HepG2 (cell line): ENCODE measurements around the gene ZCRB1. TPM values are rescaled to one million over a fixed set of nuclear protein-coding genes. Genes with fewer than 3 reads are reported as not detected.

Experiments used
- ATAC-seq: fragments of 200-7000 bp; cut with Tn5 transposase; 3 replicates; pipeline ENCODE4 v1.9.1; 2020; ENCODE audit warnings: mild to moderate bottlenecking, moderate library complexity
- BruUV-seq: library from RNA; stranded (reverse); fragments of 400-500 nt; replicated peaks from 2 replicates; lab custom pipeline; 2021; lab: Mats Ljungman, UMichigan
- CTCF ChIA-PET: fragments of 300-600 bp; formaldehyde crosslinking; extraction: SDS; loops from one replicate; lab custom pipeline; 2021; ENCODE audit warnings: low total read pairs, inconsistent platforms, low intra/inter-chr PET ratio; lab: Yijun Ruan, JAX
- POLR2A ChIA-PET: fragments of 350-600 bp; sonication (Branson Sonifier 250); formaldehyde crosslinking; loops from one replicate; lab custom pipeline; 2020; ENCODE audit warnings: antibody characterized with exemption, inconsistent platforms; lab: Yijun Ruan, JAX
- DNase-seq: peaks from one replicate; pipeline ENCODE4 v3.0.0-alpha.2; 2015; ENCODE audit warnings: low spot score
- FAIRE-seq: peaks from 3 replicates; lab custom pipeline; 2011; peaks lifted over from hg19 to GRCh38; lab: Jason Lieb, UNC
- H2AFZ ChIP-seq: one replicate; pipeline ENCODE4 v1.6.1; 2011; ENCODE audit warnings: low read length, inconsistent platforms
- H3K27ac ChIP-seq: fragments of 300-600 bp; 3 replicates; pipeline ENCODE4 v1.8.0; 2011; ENCODE audit warnings: mixed run types, mild to moderate bottlenecking, mixed read lengths, low read length, inconsistent platforms; ENCODE audit not compliant: insufficient read depth; ENCODE audit errors: extremely low read length
- H3K27me3 ChIP-seq, 2 experiments: fragments of 200-600 bp in 1 of 2; 2 replicates in 1 of 2; 3 replicates in 1 of 2; pipeline versions ENCODE4 v1.6.0 to v1.8.0; 2011; ENCODE audit warnings: low read length in 2 of 2, mild to moderate bottlenecking in 2 of 2, moderate library complexity in 2 of 2, inconsistent platforms in 1 of 2; ENCODE audit not compliant: insufficient read depth in 2 of 2, control insufficient read depth in 1 of 2
- H3K36me3 ChIP-seq, 2 experiments: fragments of 200-600 bp in 1 of 2; replicated peaks in 1 of 2; 2 replicates in 1 of 2; 3 replicates in 1 of 2; pipeline versions ENCODE4 v1.5.1 to v1.8.0; 2011; ENCODE audit warnings: low read length in 2 of 2, inconsistent platforms in 1 of 2; ENCODE audit not compliant: insufficient read depth in 2 of 2, control insufficient read depth in 1 of 2
- H3K4me1 ChIP-seq: 2 replicates; pipeline ENCODE4 v1.5.1; 2012; ENCODE audit warnings: low read length, inconsistent platforms; ENCODE audit not compliant: insufficient read depth
- H3K4me2 ChIP-seq: 2 replicates; pipeline ENCODE4 v1.6.0; 2011; ENCODE audit warnings: low read depth, low read length, inconsistent platforms
- H3K4me3 ChIP-seq, 3 experiments: fragments of 200-600 bp in 1 of 3; sonication (generic), shearing (Covaris generic) in 1 of 3; replicated peaks in 1 of 3; 2 replicates each; pipeline ENCODE4 v1.5.1; 2011 to 2016; ENCODE audit warnings: low read length in 3 of 3, inconsistent platforms in 2 of 3, low read depth in 2 of 3, mild to moderate bottlenecking in 2 of 3, control low read depth in 1 of 3, mixed read lengths in 1 of 3; ENCODE audit not compliant: insufficient read depth in 1 of 3
- H3K79me2 ChIP-seq: one replicate; pipeline ENCODE4 v1.6.1; 2011; ENCODE audit warnings: low read length, inconsistent platforms; ENCODE audit not compliant: insufficient read depth
- H3K9ac ChIP-seq: 2 replicates; pipeline ENCODE4 v1.6.0; 2011; ENCODE audit warnings: mild to moderate bottlenecking, low read depth, low read length, inconsistent platforms; ENCODE audit not compliant: insufficient read depth
- H3K9me3 ChIP-seq: 2 replicates; pipeline ENCODE4 v1.5.1; 2012; ENCODE audit warnings: mild to moderate bottlenecking, low read length
- H4K20me1 ChIP-seq: 2 replicates; pipeline ENCODE4 v1.6.0; 2011; ENCODE audit warnings: inconsistent platforms, mild to moderate bottlenecking, low read length, moderate library complexity; ENCODE audit not compliant: insufficient read depth
- ATF3 ChIP-seq: sonication (generic); formaldehyde crosslinking; IDR thresholded peaks from 2 replicates; pipeline ENCODE4 v1.4.0; 2020; ENCODE audit warnings: missing genetic modification reagents
- HMGXB4 ChIP-seq, 2 experiments: sonication (generic) in 1 of 2; formaldehyde crosslinking in 1 of 2; IDR thresholded peaks; 2 replicates each; pipeline versions ENCODE4 v1.4.0 to v1.6.1; 2018 to 2020; ENCODE audit warnings: missing genetic modification reagents in 2 of 2, borderline replicate concordance in 1 of 2, low read depth in 1 of 2, mild to moderate bottlenecking in 1 of 2, missing biosample characterization in 1 of 2
- MAFG ChIP-seq: sonication (generic); formaldehyde crosslinking; IDR thresholded peaks from 2 replicates; pipeline ENCODE4 v1.5.1; 2020; ENCODE audit warnings: mild to moderate bottlenecking, missing genetic modification reagents
- NR3C1 ChIP-seq: sonication (generic); formaldehyde crosslinking; IDR thresholded peaks from 2 replicates; pipeline ENCODE4 v1.4.0; 2020; ENCODE audit warnings: missing genetic modification reagents
- SUZ12 ChIP-seq: fragments of 150-350 bp; IDR thresholded peaks from 2 replicates; pipeline ENCODE4 v1.6.1; 2014; ENCODE audit warnings: low read depth, low read length
- TSC22D2 ChIP-seq: sonication (generic); formaldehyde crosslinking; IDR thresholded peaks from 2 replicates; pipeline ENCODE4 v1.5.1; 2020; ENCODE audit warnings: missing genetic modification reagents, mild to moderate bottlenecking, borderline replicate concordance
- ZNF431 ChIP-seq: sonication (generic); formaldehyde crosslinking; IDR thresholded peaks from 2 replicates; pipeline ENCODE4 v1.9.0; 2022; ENCODE audit warnings: missing genetic modification reagents, low read depth, mild to moderate bottlenecking, borderline replicate concordance
- ZNF569 ChIP-seq: sonication (generic); formaldehyde crosslinking; IDR thresholded peaks from 2 replicates; pipeline ENCODE4 v1.5.0; 2020; ENCODE audit warnings: mild to moderate bottlenecking, missing genetic modification reagents, moderate library complexity, borderline replicate concordance
- ZNF614 ChIP-seq: IDR thresholded peaks from 2 replicates; pipeline ENCODE4 v1.6.1; 2018; ENCODE audit warnings: missing biosample characterization, missing genetic modification reagents, inconsistent platforms, borderline replicate concordance
- ZNF761 ChIP-seq: sonication (generic); formaldehyde crosslinking; conservative IDR thresholded peaks from 2 replicates; pipeline ENCODE4 v1.4.0; 2020; ENCODE audit warnings: mild to moderate bottlenecking, missing genetic modification reagents
- in situ Hi-C: cut with HindIII; loops from 2 replicates; pipeline ENCODE4 v1.10.0; 2017; ENCODE audit warnings: low pct_unique_long_range_greater_than_20kb; ENCODE audit not compliant: extremely low pct_ligation_motif_present
- intact Hi-C: fragments of 100-400 bp; cut with micrococcal nuclease; formaldehyde crosslinking; loops from one replicate; pipeline ENCODE4 v1.10.0; 2022; ENCODE audit not compliant: unreplicated experiment
- polyA plus RNA-seq, 8 experiments: library from polyadenylated mRNA; depleted of rRNA in 3 of 8; stranded (reverse) in 7 of 8; unstranded in 1 of 8; fragments of >200 nt; fragmentation: Illumina TruSeq in 4 of 8; extraction: Trizol in 4 of 8; gene quantifications; 2 replicates each; pipeline versions ENCODE4 v1.2.1 to v1.2.3, GENCODE V29; 2011 to 2016; ENCODE audit warnings: low read depth in 4 of 8, missing spikeins in 1 of 8, mixed read lengths in 1 of 8; ENCODE audit not compliant: insufficient read depth in 1 of 8
- total RNA-seq, 5 experiments: library from RNA; depleted of rRNA; stranded (reverse); fragments of >200 nt; fragmentation: Illumina TruSeq; extraction: Trizol; gene quantifications; 2 replicates each; pipeline ENCODE4 v1.2.3, GENCODE V29; 2016; ENCODE audit warnings: low read depth in 1 of 5
- TF ChIP-seq, protein P1 (sequence below): fragments of 450-650 bp; IDR thresholded peaks from 2 replicates; pipeline ENCODE4 v1.6.1; 2017; ENCODE audit warnings: mild to moderate bottlenecking
- TF ChIP-seq, protein P2 (sequence below), 2 experiments: sonication (generic) in 1 of 2; formaldehyde crosslinking in 1 of 2; IDR thresholded peaks; 2 replicates each; pipeline versions ENCODE4 v1.6.1 to v1.9.0; 2014 to 2022; ENCODE audit warnings: antibody characterized with exemption in 1 of 2, borderline replicate concordance in 1 of 2, inconsistent platforms in 1 of 2, low read depth in 1 of 2, missing genetic modification reagents in 1 of 2

The ZCRB1 gene
- total and polyA plus RNA-seq, 2 of the 13 experiments (the other 11 are each of a cell fraction or from before 2014, with no cell fraction given), result 43.5 to 49.8 TPM

DNA sequence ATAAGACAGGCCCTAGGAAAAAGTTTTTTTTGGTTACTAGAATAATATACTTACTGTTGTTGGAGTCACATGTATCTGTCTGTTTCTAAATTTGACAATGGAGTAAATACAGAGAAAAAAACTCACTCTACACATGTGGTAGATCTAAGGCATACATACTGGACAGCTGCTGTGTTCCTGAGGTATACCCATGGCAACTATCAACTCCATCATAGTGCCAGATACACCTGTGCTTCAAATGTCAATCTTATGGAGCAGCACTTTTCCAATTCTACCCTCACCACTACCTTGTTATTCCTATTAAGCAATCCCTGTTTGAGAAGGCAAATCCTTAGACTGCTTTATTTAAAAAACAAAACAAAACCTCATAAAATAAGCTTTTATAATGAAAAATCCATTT is 3.3 kb downstream of the ZCRB1 start:
- ChIA-PET POLR2A (no interaction called here), CTCF (no interaction called here)
- no peak overlapping the region for H3K4me3 ChIP-seq
- no peaks in the 10 kb centered on the region for H3K9me3 ChIP-seq
- H3K27me3 ChIP-seq, result peaks cover 0 to 3% of the 10 kb centered on the region in 2 experiments; a peak in 1 of 5 replicates
- peaks cover 27% of the 10 kb centered on the region for H3K79me2 ChIP-seq
- H3K4me2 ChIP-seq, result no peak overlapping the region
- no peak for FAIRE-seq
- BruUV-seq, result no TSS peak
- H2AFZ ChIP-seq, result no peak overlapping the region
- intact Hi-C loops (no loop called here), in situ Hi-C loops (no loop called here)
- DNase-seq, result no peak
- H3K4me1 ChIP-seq, result peaks cover 20% of the 10 kb centered on the region
- ATAC-seq, result no peak
- H3K36me3 ChIP-seq, result 0 out of 5 replicates have a peak, but pooled peaks cover 0 to 5% of the 10 kb centered on the region in 2 experiments
- no peak overlapping the region for H3K27ac ChIP-seq
- no peak overlapping the region for H3K9ac ChIP-seq
- H4K20me1 ChIP-seq, result peaks cover 2% of the 10 kb centered on the region; the same call in 1 of the 2 replicates
- TF ChIP-seq, protein P1, sequence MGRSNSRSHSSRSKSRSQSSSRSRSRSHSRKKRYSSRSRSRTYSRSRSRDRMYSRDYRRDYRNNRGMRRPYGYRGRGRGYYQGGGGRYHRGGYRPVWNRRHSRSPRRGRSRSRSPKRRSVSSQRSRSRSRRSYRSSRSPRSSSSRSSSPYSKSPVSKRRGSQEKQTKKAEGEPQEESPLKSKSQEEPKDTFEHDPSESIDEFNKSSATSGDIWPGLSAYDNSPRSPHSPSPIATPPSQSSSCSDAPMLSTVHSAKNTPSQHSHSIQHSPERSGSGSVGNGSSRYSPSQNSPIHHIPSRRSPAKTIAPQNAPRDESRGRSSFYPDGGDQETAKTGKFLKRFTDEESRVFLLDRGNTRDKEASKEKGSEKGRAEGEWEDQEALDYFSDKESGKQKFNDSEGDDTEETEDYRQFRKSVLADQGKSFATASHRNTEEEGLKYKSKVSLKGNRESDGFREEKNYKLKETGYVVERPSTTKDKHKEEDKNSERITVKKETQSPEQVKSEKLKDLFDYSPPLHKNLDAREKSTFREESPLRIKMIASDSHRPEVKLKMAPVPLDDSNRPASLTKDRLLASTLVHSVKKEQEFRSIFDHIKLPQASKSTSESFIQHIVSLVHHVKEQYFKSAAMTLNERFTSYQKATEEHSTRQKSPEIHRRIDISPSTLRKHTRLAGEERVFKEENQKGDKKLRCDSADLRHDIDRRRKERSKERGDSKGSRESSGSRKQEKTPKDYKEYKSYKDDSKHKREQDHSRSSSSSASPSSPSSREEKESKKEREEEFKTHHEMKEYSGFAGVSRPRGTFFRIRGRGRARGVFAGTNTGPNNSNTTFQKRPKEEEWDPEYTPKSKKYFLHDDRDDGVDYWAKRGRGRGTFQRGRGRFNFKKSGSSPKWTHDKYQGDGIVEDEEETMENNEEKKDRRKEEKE, result no peak
- TF ChIP-seq HMGXB4 (CRISPR knock-in tag; IDR thresholded peaks at IDR 0.05; ENCODE audit: borderline replicate concordance in 1 of 2, low read depth in 1 of 2) (no peak), ATF3 (CRISPR knock-in tag) (no peak), ZNF569 (CRISPR knock-in tag) (no peak), ZNF431 (CRISPR knock-in tag) (no peak), SUZ12 (no peak), ZNF614 (CRISPR knock-in tag) (no peak), ZNF761 (CRISPR knock-in tag) (no peak), TSC22D2 (CRISPR knock-in tag) (no peak), NR3C1 (CRISPR knock-in tag) (no peak), MAFG (CRISPR knock-in tag) (no peak)
- TF ChIP-seq, protein P2, sequence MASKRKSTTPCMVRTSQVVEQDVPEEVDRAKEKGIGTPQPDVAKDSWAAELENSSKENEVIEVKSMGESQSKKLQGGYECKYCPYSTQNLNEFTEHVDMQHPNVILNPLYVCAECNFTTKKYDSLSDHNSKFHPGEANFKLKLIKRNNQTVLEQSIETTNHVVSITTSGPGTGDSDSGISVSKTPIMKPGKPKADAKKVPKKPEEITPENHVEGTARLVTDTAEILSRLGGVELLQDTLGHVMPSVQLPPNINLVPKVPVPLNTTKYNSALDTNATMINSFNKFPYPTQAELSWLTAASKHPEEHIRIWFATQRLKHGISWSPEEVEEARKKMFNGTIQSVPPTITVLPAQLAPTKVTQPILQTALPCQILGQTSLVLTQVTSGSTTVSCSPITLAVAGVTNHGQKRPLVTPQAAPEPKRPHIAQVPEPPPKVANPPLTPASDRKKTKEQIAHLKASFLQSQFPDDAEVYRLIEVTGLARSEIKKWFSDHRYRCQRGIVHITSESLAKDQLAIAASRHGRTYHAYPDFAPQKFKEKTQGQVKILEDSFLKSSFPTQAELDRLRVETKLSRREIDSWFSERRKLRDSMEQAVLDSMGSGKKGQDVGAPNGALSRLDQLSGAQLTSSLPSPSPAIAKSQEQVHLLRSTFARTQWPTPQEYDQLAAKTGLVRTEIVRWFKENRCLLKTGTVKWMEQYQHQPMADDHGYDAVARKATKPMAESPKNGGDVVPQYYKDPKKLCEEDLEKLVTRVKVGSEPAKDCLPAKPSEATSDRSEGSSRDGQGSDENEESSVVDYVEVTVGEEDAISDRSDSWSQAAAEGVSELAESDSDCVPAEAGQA (IDR thresholded peaks at IDR 0.05; ENCODE audit: low read depth), result no peak
- TF ChIP-seq, protein P2 (CRISPR knock-in tag; IDR thresholded peaks at IDR 0.05; ENCODE audit: borderline replicate concordance), result no peak
